Trophoblast cell (in vitro differentiated cells and primary cell): ENCODE results near the gene ING5.

Experiments
- DNase-seq, 2 donors: peaks; one replicate each; pipeline ENCODE4 v3.0.0-alpha.2; 2016
- H2AFZ ChIP-seq: 2 replicates; pipeline ENCODE4 v1.6.1; 2013; ENCODE audit warnings: low read length, moderate library complexity, mild to moderate bottlenecking; ENCODE audit not compliant: insufficient read depth, poor library complexity
- H2AK5ac ChIP-seq: 2 replicates; pipeline ENCODE4 v1.6.1; 2013; ENCODE audit warnings: mild to moderate bottlenecking, low read length
- H2BK120ac ChIP-seq: 2 replicates; pipeline ENCODE4 v1.6.1; 2013; ENCODE audit warnings: low read length, mild to moderate bottlenecking, moderate library complexity; ENCODE audit not compliant: insufficient read depth, poor library complexity
- H2BK12ac ChIP-seq: 2 replicates; pipeline ENCODE4 v1.6.1; 2013; ENCODE audit warnings: mild to moderate bottlenecking, low read length, moderate library complexity
- H2BK5ac ChIP-seq: 2 replicates; pipeline ENCODE4 v1.6.1; 2013; ENCODE audit warnings: low read length, low read depth, moderate library complexity, mild to moderate bottlenecking; ENCODE audit not compliant: poor library complexity
- H3K14ac ChIP-seq: 2 replicates; pipeline ENCODE4 v1.6.1; 2013; ENCODE audit warnings: mild to moderate bottlenecking, low read length
- H3K18ac ChIP-seq: 2 replicates; pipeline ENCODE4 v1.6.1; 2013; ENCODE audit warnings: mild to moderate bottlenecking, low read length
- H3K23ac ChIP-seq: 2 replicates; pipeline ENCODE4 v1.6.1; 2013; ENCODE audit warnings: low read length
- H3K27ac ChIP-seq: 2 replicates; pipeline ENCODE4 v1.5.1; 2013; ENCODE audit warnings: low read depth, mild to moderate bottlenecking, inconsistent platforms, low read length, moderate library complexity
- H3K27me3 ChIP-seq: 2 replicates; pipeline ENCODE4 v1.6.1; 2013; ENCODE audit warnings: inconsistent platforms, mild to moderate bottlenecking, low read length, moderate library complexity; ENCODE audit not compliant: insufficient read depth
- H3K36me3 ChIP-seq, 2 experiments: 1 replicate in 1 of 2; 2 replicates in 1 of 2; pipeline ENCODE4 v1.6.1; 2013; ENCODE audit warnings: low read length in 2 of 2, mild to moderate bottlenecking in 2 of 2, moderate library complexity in 1 of 2; ENCODE audit not compliant: insufficient read depth in 2 of 2, control insufficient read depth in 1 of 2
- H3K4ac ChIP-seq: 2 replicates; pipeline ENCODE4 v1.6.1; 2013; ENCODE audit warnings: low read depth, mild to moderate bottlenecking, low read length, moderate library complexity
- H3K4me1 ChIP-seq, 2 experiments: 1 replicate in 1 of 2; 2 replicates in 1 of 2; pipeline ENCODE4 v1.6.1; 2013; ENCODE audit warnings: low read length in 2 of 2, mild to moderate bottlenecking in 2 of 2, moderate library complexity in 1 of 2; ENCODE audit not compliant: insufficient read depth in 2 of 2, control insufficient read depth in 1 of 2
- H3K4me2 ChIP-seq: 2 replicates; pipeline ENCODE4 v1.6.1; 2013; ENCODE audit warnings: inconsistent platforms, mild to moderate bottlenecking, low read length, moderate library complexity
- H3K4me3 ChIP-seq: 2 replicates; pipeline ENCODE4 v1.5.1; 2013; ENCODE audit warnings: mild to moderate bottlenecking, low read depth, low read length, inconsistent platforms
- H3K79me1 ChIP-seq: one replicate; pipeline ENCODE4 v1.6.1; 2013; ENCODE audit warnings: low read length
- H3K79me2 ChIP-seq: 2 replicates; pipeline ENCODE4 v1.6.1; 2013; ENCODE audit warnings: low read length, mild to moderate bottlenecking; ENCODE audit not compliant: control insufficient read depth, insufficient read depth, poor library complexity
- H3K9ac ChIP-seq: 2 replicates; pipeline ENCODE4 v1.6.1; 2013; ENCODE audit warnings: mild to moderate bottlenecking, low read length
- H3K9me3 ChIP-seq: 2 replicates; pipeline ENCODE4 v1.6.1; 2013; ENCODE audit warnings: low read depth, mild to moderate bottlenecking, control low read depth, inconsistent platforms, low read length; ENCODE audit not compliant: insufficient read depth
- H4K12ac ChIP-seq: 2 replicates; pipeline ENCODE4 v1.6.1; 2013; ENCODE audit warnings: low read depth, mild to moderate bottlenecking, low read length, moderate library complexity
- H4K8ac ChIP-seq: 2 replicates; pipeline ENCODE4 v1.6.1; 2013; ENCODE audit warnings: low read depth, mild to moderate bottlenecking, low read length, moderate library complexity
- H4K91ac ChIP-seq: one replicate; pipeline ENCODE4 v1.6.1; 2013; ENCODE audit warnings: low read depth, mild to moderate bottlenecking, low read length, moderate library complexity
- WGBS: extraction: QIAGEN DNeasy Blood & Tissue Kit; methylation state at CpG from one replicate; pipeline ENCODE4 v1.1.7; 2013; ENCODE audit warnings: missing lambda C conversion rate; ENCODE audit not compliant: insufficient read length, insufficient coverage; ENCODE audit errors: extremely low coverage; 5-methylcytosine and 5-hydroxymethylcytosine counted together

The ING5 gene

DNA sequence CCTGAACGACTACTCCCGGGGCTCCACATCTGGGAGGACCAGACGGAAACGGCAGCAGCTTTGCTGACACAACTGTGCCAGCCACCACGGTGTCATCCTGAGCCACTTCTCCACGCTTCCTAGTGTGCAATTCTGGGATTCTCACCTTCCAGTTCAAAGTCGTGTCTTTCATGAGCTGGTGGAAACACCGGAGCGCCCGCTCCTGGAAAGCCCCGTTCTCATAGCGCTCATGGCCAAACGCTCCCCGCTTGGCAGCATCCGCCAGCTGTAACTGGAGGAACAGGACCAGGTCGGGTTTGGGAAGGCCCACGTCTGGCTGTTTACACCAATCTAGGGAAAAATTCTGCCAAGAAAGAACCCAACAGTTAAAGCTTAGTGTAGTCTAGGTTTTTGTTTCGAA is 23.5 kb upstream of the ING5 start:
- Histone ChIP-seq H3K14ac (no peak overlapping the region), H4K8ac (no peak overlapping the region), H3K4me1 (peaks cover 0 to 3% of the 10 kb centered on the region in 2 experiments), H3K79me2 (no peaks in the 10 kb centered on the region), H2BK5ac (no peak overlapping the region), H2AFZ (no peak overlapping the region), H3K18ac (no peak overlapping the region), H4K91ac (no peak overlapping the region), H3K9ac (no peak overlapping the region), H3K9me3 (no peaks in the 10 kb centered on the region), H3K36me3 (peaks cover 78 to 84% of the 10 kb centered on the region in 2 experiments), H3K4me3 (no peak overlapping the region), H3K79me1 (no peaks in the 10 kb centered on the region), H3K4me2 (no peak overlapping the region), H2BK120ac (no peak overlapping the region), H3K23ac (no peak overlapping the region), H2BK12ac (no peak overlapping the region), H4K12ac (no peak overlapping the region), H3K4ac (no peak overlapping the region), H3K27me3 (no peaks in the 10 kb centered on the region), H3K27ac (no peak overlapping the region), H2AK5ac (no peak overlapping the region)
- no peak for DNase-seq
- WGBS = no CpG with 5 or more reads among the region's 18 CpGs

DNA sequence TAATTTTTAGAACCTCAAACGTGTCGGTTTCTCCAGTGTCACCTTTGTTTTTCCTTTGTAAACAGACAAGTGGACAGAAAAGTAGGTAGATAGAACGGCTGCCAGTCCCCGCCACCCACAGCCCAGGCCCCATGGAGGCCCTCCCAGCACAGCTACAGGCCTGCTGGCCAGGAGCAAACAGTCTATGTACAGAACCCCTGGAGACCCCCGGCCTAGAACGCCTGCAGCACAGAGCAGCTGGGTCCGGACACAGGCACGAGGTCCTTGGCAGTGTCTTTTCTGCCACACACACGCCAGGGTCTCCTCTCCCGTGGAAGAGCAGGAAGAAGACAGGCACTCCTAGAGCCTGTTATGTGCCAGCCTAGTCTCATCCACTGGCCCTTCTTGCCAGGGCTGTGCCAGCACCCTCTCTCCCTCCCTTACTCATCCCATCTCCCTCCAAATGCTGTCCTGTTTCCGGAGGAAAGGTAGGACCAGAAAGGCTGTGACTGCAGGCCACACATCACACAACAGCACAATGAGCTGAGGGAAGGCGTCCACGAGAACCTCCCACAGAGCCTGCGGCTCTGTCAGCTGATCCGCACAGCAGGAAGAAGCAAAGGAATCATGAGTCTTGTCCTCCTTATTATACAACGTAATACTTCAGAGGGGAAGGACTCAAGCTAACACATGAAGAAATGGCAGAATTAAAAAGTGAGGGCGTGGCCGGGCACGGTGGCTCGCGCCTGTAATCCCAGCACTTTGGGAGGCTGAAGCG is 22.9 kb upstream of the ING5 start:
- H2BK12ac ChIP-seq = no peak overlapping the region
- no peak overlapping the region for H2BK120ac ChIP-seq
- no peak overlapping the region for H2BK5ac ChIP-seq
- no peak overlapping the region for H3K9ac ChIP-seq
- no peak overlapping the region for H3K27ac ChIP-seq
- H3K4me3 ChIP-seq = no peak overlapping the region
- H3K4me2 ChIP-seq = no peak overlapping the region
- no peaks in the 10 kb centered on the region for H3K79me2 ChIP-seq
- H4K8ac ChIP-seq = no peak overlapping the region
- H3K79me1 ChIP-seq = no peaks in the 10 kb centered on the region
- peaks cover 0 to 3% of the 10 kb centered on the region in 2 experiments for H3K4me1 ChIP-seq
- no peak overlapping the region for H3K18ac ChIP-seq
- H3K23ac ChIP-seq = no peak overlapping the region
- no peak overlapping the region for H2AFZ ChIP-seq
- no peak overlapping the region for H4K12ac ChIP-seq
- DNase-seq = no peak
- no peaks in the 10 kb centered on the region for H3K27me3 ChIP-seq
- H3K36me3 ChIP-seq = peaks cover 76 to 83% of the 10 kb centered on the region in 2 experiments
- H3K9me3 ChIP-seq = no peaks in the 10 kb centered on the region
- no peak overlapping the region for H3K4ac ChIP-seq
- WGBS = no CpG with 5 or more reads among the region's 22 CpGs
- H2AK5ac ChIP-seq = no peak overlapping the region
- H3K14ac ChIP-seq = no peak overlapping the region
- no peak overlapping the region for H4K91ac ChIP-seq

DNA sequence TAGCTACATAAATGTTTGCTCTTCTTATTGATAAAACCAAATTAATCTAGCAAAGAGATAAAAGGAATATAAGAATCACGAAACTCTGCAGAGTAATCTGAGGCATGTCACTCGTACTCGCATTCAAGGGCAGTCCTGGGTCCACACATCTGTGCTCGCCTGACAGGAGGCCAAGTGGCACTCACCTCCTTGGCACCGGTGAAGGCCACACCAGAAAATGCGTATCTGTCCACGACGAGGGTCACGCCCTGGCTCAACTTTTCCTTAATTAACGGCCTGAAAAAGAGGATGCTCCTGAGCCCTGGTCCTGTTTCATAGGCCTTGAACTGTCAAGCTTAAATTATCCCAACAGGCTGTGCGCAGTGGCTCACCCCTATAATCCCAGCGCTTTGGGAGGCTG is 21.8 kb upstream of the ING5 start:
- no peak overlapping the region for H3K23ac ChIP-seq
- no peak overlapping the region for H4K12ac ChIP-seq

DNA sequence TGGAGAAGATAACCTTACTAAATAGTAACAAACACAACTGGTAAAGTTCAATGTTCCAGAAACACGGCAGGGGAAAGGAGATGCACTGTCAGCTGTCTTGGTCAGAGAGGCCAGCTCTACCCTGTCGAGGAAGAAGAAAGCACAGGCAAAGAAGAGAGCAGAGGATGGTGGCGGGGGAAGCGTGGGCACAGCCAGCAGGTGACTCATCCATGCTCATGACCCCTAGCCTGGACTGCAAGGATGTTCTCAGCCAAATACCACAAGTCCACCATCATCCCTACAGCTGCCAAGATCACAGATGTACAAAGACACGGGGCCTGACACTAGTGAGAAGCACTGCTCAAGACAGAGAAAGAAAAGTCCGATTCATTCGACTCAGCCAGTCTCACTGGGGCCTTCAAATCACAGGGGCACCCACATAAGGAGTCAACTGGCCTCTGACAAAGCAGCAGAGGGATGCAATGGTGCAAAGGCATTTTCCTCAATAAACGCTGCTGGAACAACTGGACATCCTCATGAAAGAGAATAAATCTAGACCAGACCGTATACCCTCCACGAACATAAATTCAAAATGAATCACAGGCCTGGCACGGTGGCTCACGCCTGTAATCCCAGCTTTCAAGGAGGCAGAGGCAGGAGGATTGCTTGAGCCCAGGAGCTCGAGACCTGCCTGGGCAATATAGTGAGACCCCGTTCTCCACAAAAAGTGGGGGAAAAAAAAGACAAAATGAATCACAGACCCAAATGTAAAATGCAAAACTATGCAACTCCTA is 20.8 kb upstream of the ING5 start:
- Histone ChIP-seq H2AFZ (no peak overlapping the region), H3K14ac (no peak overlapping the region), H2BK5ac (no peak overlapping the region), H4K12ac (no peak overlapping the region), H3K27me3 (no peaks in the 10 kb centered on the region), H3K18ac (no peak overlapping the region), H3K36me3 (peaks cover 61 to 70% of the 10 kb centered on the region in 2 experiments), H3K79me2 (no peaks in the 10 kb centered on the region), H3K9ac (no peak overlapping the region), H2AK5ac (no peak overlapping the region), H3K23ac (no peak overlapping the region), H3K79me1 (no peaks in the 10 kb centered on the region), H2BK12ac (no peak overlapping the region), H3K4me3 (no peak overlapping the region), H2BK120ac (no peak overlapping the region), H4K8ac (no peak overlapping the region), H3K4me2 (no peak overlapping the region), H3K4ac (no peak overlapping the region), H4K91ac (no peak overlapping the region), H3K27ac (no peak overlapping the region), H3K9me3 (no peaks in the 10 kb centered on the region), H3K4me1 (peaks cover 0 to 3% of the 10 kb centered on the region in 2 experiments)
- no CpG with 5 or more reads among the region's 14 CpGs for WGBS
- peak; percentile 68 for DNase-seq

More for the DNA sequence above, 21.8 kb upstream of the ING5 start:
- Histone ChIP-seq H2BK120ac (no peak overlapping the region), H3K4ac (no peak overlapping the region), H3K14ac (no peak overlapping the region), H4K8ac (no peak overlapping the region), H3K18ac (no peak overlapping the region), H3K36me3 (peaks cover 65 to 74% of the 10 kb centered on the region in 2 experiments), H2BK5ac (no peak overlapping the region), H4K91ac (no peak overlapping the region), H2AFZ (no peak overlapping the region), H2AK5ac (no peak overlapping the region), H3K4me2 (no peak overlapping the region), H3K4me3 (no peak overlapping the region), H3K79me1 (no peaks in the 10 kb centered on the region), H3K27ac (no peak overlapping the region), H2BK12ac (no peak overlapping the region), H3K79me2 (no peaks in the 10 kb centered on the region), H3K4me1 (peaks cover 0 to 3% of the 10 kb centered on the region in 2 experiments), H3K27me3 (no peaks in the 10 kb centered on the region), H3K9me3 (no peaks in the 10 kb centered on the region), H3K9ac (no peak overlapping the region)
- WGBS = no CpG with 5 or more reads among the region's 12 CpGs
- DNase-seq = no peak
